Measurements from ENCODE around the gene COL6A2. TPM values are rescaled to one million over a fixed set of nuclear protein-coding genes. Genes with fewer than 3 reads are reported as not detected.
"Not testable (repeated sequence)": the region's sequence is repeated elsewhere in the genome, so short reads cannot be mapped to it uniquely, and the experiment has no call there.

Gene COL6A2
- total RNA-seq, 1 donor from 2014 or later = 459 TPM

- Histone ChIP-seq H3K27ac (ENCODE audit: low read depth, low read length) (no peak overlapping the region), H3K9ac (ENCODE audit: low read depth in 1 of 3, low read length in 3 of 3) (peak overlapping the region in 1 of 3 donors; percentile 16), H3K36me3 (ENCODE audit: control insufficient read depth in 3 of 3, insufficient read depth in 3 of 3, low read length in 3 of 3) (no peaks in the 10 kb centered on the region), H3K4me3 (ENCODE audit: low read length in 3 of 3) (peak overlapping the region in 2 of 3 donors; percentile 22 to 68), H3K4me1 (ENCODE audit: control insufficient read depth in 3 of 3, insufficient read depth in 3 of 3, low read length in 3 of 3) (peaks cover 0 to 6% (median 0%) of the 10 kb centered on the region in 3 donors), H3K9me3 (ENCODE audit: control insufficient read depth in 3 of 3, low read length in 3 of 3) (peaks cover 0 to 6% (median 4%) of the 10 kb centered on the region in 3 donors), H3K27me3 (ENCODE audit: control insufficient read depth in 3 of 3, insufficient read depth in 3 of 3, low read length in 3 of 3) (peaks cover 11 to 23% (median 20%) of the 10 kb centered on the region in 3 donors)
Observed at GRCh38 chr21:46100020-46100419, 2.1 kb downstream of the COL6A2 start.

GRCh38 chr21:46100426-46100825 is 2.5 kb downstream of the COL6A2 start:
- Histone ChIP-seq H3K4me1 (ENCODE audit: control insufficient read depth in 3 of 3, insufficient read depth in 3 of 3, low read length in 3 of 3) (peaks cover 0 to 6% (median 0%) of the 10 kb centered on the region in 3 donors), H3K27ac (ENCODE audit: low read depth, low read length) (no peak overlapping the region)

GRCh38 chr21:46100906-46101305 is 3.0 kb downstream of the COL6A2 start:
- Histone ChIP-seq H3K9ac (ENCODE audit: low read depth in 1 of 3, low read length in 3 of 3) (no peak overlapping the region), H3K9me3 (ENCODE audit: control insufficient read depth in 3 of 3, low read length in 3 of 3) (peaks cover 0 to 8% (median 4%) of the 10 kb centered on the region in 3 donors), H3K36me3 (ENCODE audit: control insufficient read depth in 3 of 3, insufficient read depth in 3 of 3, low read length in 3 of 3) (no peaks in the 10 kb centered on the region), H3K4me1 (ENCODE audit: control insufficient read depth in 3 of 3, insufficient read depth in 3 of 3, low read length in 3 of 3) (peaks cover 0 to 6% (median 0%) of the 10 kb centered on the region in 3 donors), H3K4me3 (ENCODE audit: low read length in 3 of 3) (peak overlapping the region in 2 of 3 donors; percentile 35 to 68), H3K27me3 (ENCODE audit: control insufficient read depth in 3 of 3, insufficient read depth in 3 of 3, low read length in 3 of 3) (peaks cover 11 to 23% (median 19%) of the 10 kb centered on the region in 3 donors), H3K27ac (ENCODE audit: low read depth, low read length) (no peak overlapping the region)

More at GRCh38 chr21:46100426-46100825, 2.5 kb downstream of the COL6A2 start:
- Histone ChIP-seq H3K27me3 (ENCODE audit: control insufficient read depth in 3 of 3, insufficient read depth in 3 of 3, low read length in 3 of 3) (peaks cover 11 to 23% (median 20%) of the 10 kb centered on the region in 3 donors), H3K4me3 (ENCODE audit: low read length in 3 of 3) (peak overlapping the region; percentile 8 to 68 (median 35)), H3K9ac (ENCODE audit: low read depth in 1 of 3, low read length in 3 of 3) (no peak overlapping the region), H3K36me3 (ENCODE audit: control insufficient read depth in 3 of 3, insufficient read depth in 3 of 3, low read length in 3 of 3) (no peaks in the 10 kb centered on the region), H3K9me3 (ENCODE audit: control insufficient read depth in 3 of 3, low read length in 3 of 3) (peaks cover 0 to 7% (median 4%) of the 10 kb centered on the region in 3 donors)

- Histone ChIP-seq H3K9me3 (ENCODE audit: control insufficient read depth in 3 of 3, low read length in 3 of 3) (peaks cover 0 to 8% (median 4%) of the 10 kb centered on the region in 3 donors), H3K27ac (ENCODE audit: low read depth, low read length) (no peak overlapping the region), H3K27me3 (ENCODE audit: control insufficient read depth in 3 of 3, insufficient read depth in 3 of 3, low read length in 3 of 3) (peaks cover 4 to 9% (median 7%) of the 10 kb centered on the region in 3 donors), H3K36me3 (ENCODE audit: control insufficient read depth in 3 of 3, insufficient read depth in 3 of 3, low read length in 3 of 3) (no peaks in the 10 kb centered on the region), H3K4me1 (ENCODE audit: control insufficient read depth in 3 of 3, insufficient read depth in 3 of 3, low read length in 3 of 3) (no peaks in the 10 kb centered on the region), H3K9ac (ENCODE audit: low read depth in 1 of 3, low read length in 3 of 3) (no peak overlapping the region), H3K4me3 (ENCODE audit: low read length in 3 of 3) (no peak overlapping the region)
Observed at GRCh38 chr21:46104104-46104503, 6.2 kb downstream of the COL6A2 start.

- H3K27me3 ChIP-seq (ENCODE audit: control insufficient read depth in 3 of 3, insufficient read depth in 3 of 3, low read length in 3 of 3); H3K27ac ChIP-seq (ENCODE audit: low read depth, low read length); H3K36me3 ChIP-seq (ENCODE audit: control insufficient read depth in 3 of 3, insufficient read depth in 3 of 3, low read length in 3 of 3); H3K9me3 ChIP-seq (ENCODE audit: control insufficient read depth in 3 of 3, low read length in 3 of 3); H3K9ac ChIP-seq (ENCODE audit: low read depth in 1 of 3, low read length in 3 of 3); H3K4me1 ChIP-seq (ENCODE audit: control insufficient read depth in 3 of 3, insufficient read depth in 3 of 3, low read length in 3 of 3); H3K4me3 ChIP-seq (ENCODE audit: low read length in 3 of 3): not testable (repeated sequence)
Observed at GRCh38 chr21:46107376-46107775, 9.5 kb downstream of the COL6A2 start.

- Histone ChIP-seq H3K4me1 (ENCODE audit: control insufficient read depth in 3 of 3, insufficient read depth in 3 of 3, low read length in 3 of 3) (peaks cover 0 to 6% (median 3%) of the 10 kb centered on the region in 3 donors), H3K27ac (ENCODE audit: low read depth, low read length) (no peak overlapping the region), H3K4me3 (ENCODE audit: low read length in 3 of 3) (no peak overlapping the region), H3K27me3 (ENCODE audit: control insufficient read depth in 3 of 3, insufficient read depth in 3 of 3, low read length in 3 of 3) (peaks cover 3 to 5% (median 5%) of the 10 kb centered on the region in 3 donors), H3K36me3 (ENCODE audit: control insufficient read depth in 3 of 3, insufficient read depth in 3 of 3, low read length in 3 of 3) (peaks cover 0 to 9% (median 5%) of the 10 kb centered on the region in 3 donors), H3K9me3 (ENCODE audit: control insufficient read depth in 3 of 3, low read length in 3 of 3) (peaks cover 0 to 6% (median 2%) of the 10 kb centered on the region in 3 donors), H3K9ac (ENCODE audit: low read depth in 1 of 3, low read length in 3 of 3) (no peak overlapping the region)
Observed at GRCh38 chr21:46108827-46109312, 11.0 kb downstream of the COL6A2 start.

GRCh38 chr21:46109313-46110221 is 11.7 kb downstream of the COL6A2 start:
- Histone ChIP-seq H3K27me3 (ENCODE audit: control insufficient read depth in 3 of 3, insufficient read depth in 3 of 3, low read length in 3 of 3) (peaks cover 3 to 5% (median 5%) of the 10 kb centered on the region in 3 donors), H3K4me1 (ENCODE audit: control insufficient read depth in 3 of 3, insufficient read depth in 3 of 3, low read length in 3 of 3) (peaks cover 0 to 6% (median 3%) of the 10 kb centered on the region in 3 donors), H3K36me3 (ENCODE audit: control insufficient read depth in 3 of 3, insufficient read depth in 3 of 3, low read length in 3 of 3) (peaks cover 2 to 13% (median 6%) of the 10 kb centered on the region in 3 donors), H3K9ac (ENCODE audit: low read depth in 1 of 3, low read length in 3 of 3) (no peak overlapping the region), H3K27ac (ENCODE audit: low read depth, low read length) (no peak overlapping the region), H3K4me3 (ENCODE audit: low read length in 3 of 3) (no peak overlapping the region), H3K9me3 (ENCODE audit: control insufficient read depth in 3 of 3, low read length in 3 of 3) (peaks cover 0 to 6% (median 2%) of the 10 kb centered on the region in 3 donors)

GRCh38 chr21:46110499-46111192 is 12.7 kb downstream of the COL6A2 start:
- Histone ChIP-seq H3K27ac (ENCODE audit: low read depth, low read length) (no peak overlapping the region), H3K4me3 (ENCODE audit: low read length in 3 of 3) (no peak overlapping the region)

GRCh38 chr21:46111193-46111571 is 13.3 kb downstream of the COL6A2 start:
- Histone ChIP-seq H3K27me3 (ENCODE audit: control insufficient read depth in 3 of 3, insufficient read depth in 3 of 3, low read length in 3 of 3) (peaks cover 3 to 5% (median 5%) of the 10 kb centered on the region in 3 donors), H3K4me3 (ENCODE audit: low read length in 3 of 3) (no peak overlapping the region), H3K4me1 (ENCODE audit: control insufficient read depth in 3 of 3, insufficient read depth in 3 of 3, low read length in 3 of 3) (peaks cover 0 to 6% (median 3%) of the 10 kb centered on the region in 3 donors), H3K9ac (ENCODE audit: low read depth in 1 of 3, low read length in 3 of 3) (no peak overlapping the region), H3K27ac (ENCODE audit: low read depth, low read length) (no peak overlapping the region), H3K36me3 (ENCODE audit: control insufficient read depth in 3 of 3, insufficient read depth in 3 of 3, low read length in 3 of 3) (peaks cover 8 to 17% (median 14%) of the 10 kb centered on the region in 3 donors), H3K9me3 (ENCODE audit: control insufficient read depth in 3 of 3, low read length in 3 of 3) (peaks cover 0 to 7% (median 0%) of the 10 kb centered on the region in 3 donors)

More at GRCh38 chr21:46110499-46111192, 12.7 kb downstream of the COL6A2 start:
- H3K9ac ChIP-seq (ENCODE audit: low read depth in 1 of 3, low read length in 3 of 3) = no peak overlapping the region
- H3K27me3 ChIP-seq (ENCODE audit: control insufficient read depth in 3 of 3, insufficient read depth in 3 of 3, low read length in 3 of 3) = peaks cover 3 to 5% (median 5%) of the 10 kb centered on the region in 3 donors
- peaks cover 0 to 6% (median 3%) of the 10 kb centered on the region in 3 donors for H3K4me1 ChIP-seq (ENCODE audit: control insufficient read depth in 3 of 3, insufficient read depth in 3 of 3, low read length in 3 of 3)
- H3K9me3 ChIP-seq (ENCODE audit: control insufficient read depth in 3 of 3, low read length in 3 of 3) = peaks cover 0 to 7% (median 0%) of the 10 kb centered on the region in 3 donors
- peaks cover 8 to 16% (median 9%) of the 10 kb centered on the region in 3 donors for H3K36me3 ChIP-seq (ENCODE audit: control insufficient read depth in 3 of 3, insufficient read depth in 3 of 3, low read length in 3 of 3)
